ENCODE results near the gene PKIG.

GRCh38 chr20:44662261-44662660, 79.9 kb downstream of the PKIG start:
- TF ChIP-seq TAF1 (IDR thresholded peaks at IDR 0.05; ENCODE audit: low read depth, low read length), result no peak
- TF ChIP-seq POLR2AphosphoS5 (IDR thresholded peaks at IDR 0.05; ENCODE audit: low read depth, low read length), result no peak
- TF ChIP-seq POLR2A (IDR thresholded peaks at IDR 0.05; ENCODE audit: low read depth, low read length), result no peak

All from GM12891 (cell line).